Measurements from ENCODE around the gene CHMP5. TPM values are rescaled to one million over a fixed set of nuclear protein-coding genes. Genes with fewer than 3 reads are reported as not detected.

The CHMP5 gene
- total RNA-seq, 1 donor from 2014 or later: 77.8 TPM

DNA sequence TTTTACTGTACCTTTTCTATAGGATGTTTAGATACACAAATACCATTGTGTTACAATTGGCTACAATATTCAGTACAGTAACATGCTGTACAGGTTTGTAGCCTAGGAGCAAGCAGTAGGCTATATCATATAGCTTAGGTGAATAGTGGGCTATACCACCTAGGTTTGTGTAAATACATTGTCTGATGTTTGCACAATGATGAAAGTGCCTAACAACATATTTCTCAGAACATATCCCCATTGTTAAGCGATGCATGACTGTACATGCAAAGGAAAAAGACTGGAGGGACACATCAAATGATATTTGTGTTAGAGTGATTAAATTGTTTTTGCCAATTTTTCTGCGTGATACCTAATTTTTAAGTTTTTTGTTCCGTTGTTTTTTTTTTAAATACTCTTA, 5.3 kb downstream of the CHMP5 start:
- Histone ChIP-seq H3K4me1 (peaks cover 13% of the 10 kb centered on the region), H3K36me3 (peaks cover 86% of the 10 kb centered on the region), H3K9me3 (no peaks in the 10 kb centered on the region), H3K27ac (no peak overlapping the region), H3K27me3 (no peaks in the 10 kb centered on the region), H3K4me3 (no peak overlapping the region)
- TF ChIP-seq CTCF (IDR thresholded peaks at IDR 0.05): no peak
- intact Hi-C loops (cut with DNase I): no loop called here
- ATAC-seq: no peak
- no peak for DNase-seq

GRCh38 chr9:33272061-33272460, 7.2 kb downstream of the CHMP5 start:
- H3K27me3 ChIP-seq: no peaks in the 10 kb centered on the region
- intact Hi-C loops (cut with DNase I): no loop called here
- no peak for TF ChIP-seq CTCF (IDR thresholded peaks at IDR 0.05)
- H3K36me3 ChIP-seq: peaks cover 98% of the 10 kb centered on the region
- no peak for DNase-seq
- no peaks in the 10 kb centered on the region for H3K9me3 ChIP-seq
- H3K4me1 ChIP-seq: no peaks in the 10 kb centered on the region
- ATAC-seq: no peak
- no peak overlapping the region for H3K4me3 ChIP-seq
- no peak overlapping the region for H3K27ac ChIP-seq

GRCh38 chr9:33273266-33273971, 8.6 kb downstream of the CHMP5 start:
- intact Hi-C loops (cut with DNase I): no loop called here
- Histone ChIP-seq H3K36me3 (peaks cover 99% of the 10 kb centered on the region), H3K27me3 (no peaks in the 10 kb centered on the region), H3K4me3 (no peak overlapping the region), H3K27ac (no peak overlapping the region), H3K4me1 (no peaks in the 10 kb centered on the region), H3K9me3 (no peaks in the 10 kb centered on the region)
- no peak for TF ChIP-seq CTCF (IDR thresholded peaks at IDR 0.05)
- DNase-seq: no peak
- no peak for ATAC-seq

GRCh38 chr9:33273972-33274328, 9.1 kb downstream of the CHMP5 start:
- no peak overlapping the region for H3K27ac ChIP-seq
- intact Hi-C loops (cut with DNase I): no loop called here
- DNase-seq (no peak), ATAC-seq (no peak)
- H3K27me3 ChIP-seq: no peaks in the 10 kb centered on the region
- H3K4me3 ChIP-seq: no peak overlapping the region
- no peaks in the 10 kb centered on the region for H3K4me1 ChIP-seq
- no peaks in the 10 kb centered on the region for H3K9me3 ChIP-seq
- TF ChIP-seq CTCF (IDR thresholded peaks at IDR 0.05): no peak
- H3K36me3 ChIP-seq: peaks cover 100% of the 10 kb centered on the region

GRCh38 chr9:33277484-33277883, 12.6 kb downstream of the CHMP5 start:
- Histone ChIP-seq H3K9me3 (no peaks in the 10 kb centered on the region), H3K4me3 (no peak overlapping the region), H3K4me1 (no peaks in the 10 kb centered on the region), H3K36me3 (peaks cover 100% of the 10 kb centered on the region), H3K27me3 (no peaks in the 10 kb centered on the region), H3K27ac (no peak overlapping the region)
- DNase-seq (no peak), ATAC-seq (no peak)
- intact Hi-C loops (cut with DNase I): no loop called here
- no peak for TF ChIP-seq CTCF (IDR thresholded peaks at IDR 0.05)

GRCh38 chr9:33285502-33285901, 20.7 kb downstream of the CHMP5 start:
- TF ChIP-seq CTCF (IDR thresholded peaks at IDR 0.05): no peak
- Histone ChIP-seq H3K27me3 (no peaks in the 10 kb centered on the region), H3K4me3 (no peak overlapping the region), H3K4me1 (peaks cover 16% of the 10 kb centered on the region), H3K9me3 (no peaks in the 10 kb centered on the region), H3K27ac (no peak overlapping the region), H3K36me3 (peaks cover 34% of the 10 kb centered on the region)
- ATAC-seq: no peak
- intact Hi-C loops (cut with DNase I): no loop called here
- DNase-seq: no peak

All from upper lobe of right lung (tissue), 1 donor.